ENCODE measurements around the gene TNK1.

Gene TNK1

GRCh38 chr17:7435676-7436555 lies 55.0 kb downstream of the TNK1 start (continued):
- no peak for TF ChIP-seq ZNF560 (tag by site-specific recombination; IDR thresholded peaks at IDR 0.05; ENCODE audit: borderline replicate concordance)
- no peak for TF ChIP-seq ZBTB10 (tag by site-specific recombination; IDR thresholded peaks at IDR 0.05)
- no peak for TF ChIP-seq ZNF704 (tag by site-specific recombination; IDR thresholded peaks at IDR 0.05)
- no peak for TF ChIP-seq ZNF488 (tag by site-specific recombination; IDR thresholded peaks at IDR 0.05)
- no peak for TF ChIP-seq ZNF76 (tag by site-specific recombination; IDR thresholded peaks at IDR 0.05; ENCODE audit: borderline replicate concordance, low read depth)
- TF ChIP-seq ZBTB44 (tag by site-specific recombination; IDR thresholded peaks at IDR 0.05): no peak
- TF ChIP-seq ZNF214 (tag by site-specific recombination; IDR thresholded peaks at IDR 0.05; ENCODE audit: borderline replicate concordance): no peak
- TF ChIP-seq ZNF513 (tag by site-specific recombination; IDR thresholded peaks at IDR 0.05): no peak
- TF ChIP-seq ZNF302 (tag by site-specific recombination; IDR thresholded peaks at IDR 0.05; ENCODE audit: low read depth): no peak
- TF ChIP-seq ZNF138 (tag by site-specific recombination; IDR thresholded peaks at IDR 0.05; ENCODE audit: borderline replicate concordance): no peak
- no peak for TF ChIP-seq ZNF549 (tag by site-specific recombination; IDR thresholded peaks at IDR 0.05)
- TF ChIP-seq ZNF561 (tag by site-specific recombination; IDR thresholded peaks at IDR 0.05; ENCODE audit: borderline replicate concordance): no peak; the same call in 1 of the 2 replicates
- TF ChIP-seq ZSCAN18 (tag by site-specific recombination; IDR thresholded peaks at IDR 0.05): no peak
- TF ChIP-seq ZNF768 (tag by site-specific recombination; IDR thresholded peaks at IDR 0.05): no peak
- TF ChIP-seq YY1 (tag by site-specific recombination; IDR thresholded peaks at IDR 0.05): no peak
- TF ChIP-seq BCL11A (tag by site-specific recombination; IDR thresholded peaks at IDR 0.05; ENCODE audit: low read depth): no peak
- peak; percentile 91 for TF ChIP-seq PRDM10 (tag by site-specific recombination; IDR thresholded peaks at IDR 0.05)
- TF ChIP-seq ZBTB48 (tag by site-specific recombination; IDR thresholded peaks at IDR 0.05): no peak
- no peak for TF ChIP-seq ZNF639 (tag by site-specific recombination; IDR thresholded peaks at IDR 0.05)
- TF ChIP-seq ZNF335 (tag by site-specific recombination; conservative IDR thresholded peaks at IDR 0.05): no peak; the same call in 1 of the 2 replicates
- TF ChIP-seq ZBTB17 (tag by site-specific recombination; IDR thresholded peaks at IDR 0.05): 0 out of 2 replicates have a peak, but pooled peaks have one; percentile 15
- no peak for TF ChIP-seq ZNF701 (tag by site-specific recombination; IDR thresholded peaks at IDR 0.05)
- TF ChIP-seq ZNF529 (tag by site-specific recombination; IDR thresholded peaks at IDR 0.05; ENCODE audit: insufficient replicate concordance): no peak

All from HEK293 (cell line).